ENCODE results near the gene SLC25A25. TPM values are rescaled to one million over a fixed set of nuclear protein-coding genes. Genes with fewer than 3 reads are reported as not detected.

SLC25A25 gene
- total RNA-seq, 1 donor from 2014 or later = 16.8 TPM

- no peaks in the 10 kb centered on the region for H3K9me3 Mint-ChIP-seq
- no peaks in the 10 kb centered on the region for H3K36me3 Mint-ChIP-seq (ENCODE audit: low read depth)
- no peak for DNase-seq (ENCODE audit: low read depth, low spot score)
- peaks cover 14% of the 10 kb centered on the region for H3K4me1 Mint-ChIP-seq
- TF ChIP-seq CTCF (conservative IDR thresholded peaks at IDR 0.05) = no peak
- no peaks in the 10 kb centered on the region for H3K27me3 Mint-ChIP-seq (ENCODE audit: low read depth)
- no peak overlapping the region for H3K4me3 Mint-ChIP-seq
- H3K27ac Mint-ChIP-seq (ENCODE audit: unreplicated experiment) = no peak overlapping the region
These were observed 74.6 kb downstream of the SLC25A25 start for GRCh38 chr9:128142596-128142995.

DNA sequence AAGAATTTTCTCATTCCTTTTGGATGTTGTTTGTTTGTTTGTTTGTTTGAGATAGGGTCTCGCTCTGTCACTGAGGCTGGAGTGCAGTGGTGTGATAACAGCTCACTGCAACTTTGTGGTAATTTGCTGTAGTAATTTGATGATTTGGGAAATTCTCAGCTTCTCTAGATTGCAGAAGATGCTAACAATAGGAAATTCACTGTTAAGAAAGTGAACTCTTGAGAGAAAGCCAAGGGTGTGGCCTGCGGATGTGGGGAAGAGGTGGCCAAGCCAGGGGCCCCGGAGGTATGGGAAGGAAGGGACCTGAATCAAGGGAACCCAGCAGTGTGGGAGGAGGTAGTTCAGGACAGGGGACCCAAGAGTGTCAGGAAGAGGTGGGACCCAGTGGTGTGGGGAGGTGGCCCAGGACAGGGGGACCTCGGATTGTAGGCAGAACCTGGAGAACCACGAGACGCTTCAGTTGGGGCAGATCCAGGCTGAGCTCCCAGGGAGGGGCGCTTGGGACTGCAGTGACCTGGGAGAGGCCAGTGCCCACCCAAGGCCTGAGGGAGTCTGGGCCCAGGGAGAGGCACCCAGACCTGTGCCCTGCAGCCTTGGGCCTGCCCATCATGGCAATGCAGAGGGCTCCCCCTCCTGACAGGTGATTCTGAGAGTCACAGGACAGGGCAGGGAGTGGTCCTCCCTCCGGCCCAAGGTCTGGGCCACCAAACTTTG is 75.7 kb downstream of the SLC25A25 start:
- no peak for DNase-seq (ENCODE audit: low read depth, low spot score)
- Mint-ChIP-seq H3K4me1 (peaks cover 14% of the 10 kb centered on the region), H3K27ac (ENCODE audit: unreplicated experiment) (no peak overlapping the region), H3K27me3 (ENCODE audit: low read depth) (no peaks in the 10 kb centered on the region), H3K36me3 (ENCODE audit: low read depth) (no peaks in the 10 kb centered on the region), H3K4me3 (no peak overlapping the region), H3K9me3 (no peaks in the 10 kb centered on the region)
- no peak for TF ChIP-seq CTCF (conservative IDR thresholded peaks at IDR 0.05)

DNA sequence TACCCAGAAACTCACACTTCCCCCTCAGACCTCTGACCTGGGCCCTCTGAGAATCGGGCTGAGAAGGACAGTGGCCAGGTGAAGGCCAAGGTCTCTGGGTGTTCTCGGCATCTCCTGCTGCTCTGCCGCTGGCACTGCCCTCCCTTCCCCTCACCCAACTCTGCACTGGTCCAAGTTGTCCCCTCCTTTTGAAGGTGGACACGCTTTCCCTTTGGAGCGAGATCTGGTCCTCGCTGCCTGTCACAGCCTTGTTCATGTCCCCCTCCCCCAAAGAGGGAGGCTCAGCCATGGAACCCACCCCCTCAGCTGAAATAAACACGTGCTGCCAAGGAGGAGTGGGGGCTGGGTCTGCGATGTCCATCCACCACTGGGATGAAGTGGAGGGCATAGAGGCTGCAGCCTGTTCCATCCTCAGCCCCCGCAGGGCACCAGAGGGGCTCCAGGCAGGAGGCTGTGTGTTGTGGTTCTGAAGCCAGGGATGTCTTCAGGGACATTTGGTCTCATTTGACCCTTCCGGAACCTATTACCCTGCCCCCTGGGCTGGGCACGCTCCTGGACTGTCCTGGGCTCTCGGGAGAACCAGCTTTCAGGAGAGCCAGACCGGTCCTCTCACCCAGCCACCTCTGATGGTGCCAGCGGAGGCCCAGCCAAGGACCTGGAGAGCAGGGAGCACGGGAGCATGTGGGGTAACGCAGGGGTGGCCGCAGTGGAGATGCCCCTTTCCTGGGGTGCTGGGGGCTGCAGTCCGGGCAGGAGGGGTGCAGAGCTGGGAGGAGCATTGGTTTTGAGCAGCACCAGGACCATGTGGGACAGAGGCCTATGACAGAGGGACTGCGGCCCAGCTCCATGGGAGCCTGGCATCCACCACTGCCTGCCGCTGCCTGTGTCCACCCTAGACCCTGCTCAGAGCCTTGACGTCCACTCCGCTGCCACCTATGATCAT is 76.5 kb downstream of the SLC25A25 start:
- Mint-ChIP-seq H3K9me3 (no peaks in the 10 kb centered on the region), H3K4me3 (no peak overlapping the region), H3K27me3 (ENCODE audit: low read depth) (no peaks in the 10 kb centered on the region), H3K36me3 (ENCODE audit: low read depth) (no peaks in the 10 kb centered on the region), H3K27ac (ENCODE audit: unreplicated experiment) (no peak overlapping the region), H3K4me1 (peaks cover 20% of the 10 kb centered on the region)
- TF ChIP-seq CTCF (conservative IDR thresholded peaks at IDR 0.05) = no peak
- DNase-seq (ENCODE audit: low read depth, low spot score) = no peak

DNA sequence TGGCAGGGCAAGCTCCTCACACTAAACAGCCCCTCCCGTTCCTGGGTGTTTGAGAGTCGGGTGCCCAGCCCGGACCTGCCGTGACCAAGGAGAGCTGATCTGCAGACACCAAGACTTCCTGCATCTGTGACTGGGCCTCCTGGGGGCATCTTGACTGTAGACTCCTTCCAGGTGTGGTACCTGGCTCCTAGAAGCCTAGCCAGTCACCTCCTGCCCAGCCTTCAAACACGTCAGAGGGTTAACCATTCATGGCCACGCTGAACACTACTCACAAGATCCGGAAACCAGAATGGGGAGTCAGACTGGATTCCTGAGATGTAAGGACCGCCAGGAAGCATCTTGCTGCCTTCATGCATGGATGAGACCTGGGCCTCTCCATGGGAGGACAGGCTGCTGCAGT is 77.5 kb downstream of the SLC25A25 start:
- Mint-ChIP-seq H3K4me3 (no peak overlapping the region), H3K27ac (ENCODE audit: unreplicated experiment) (no peak overlapping the region), H3K9me3 (no peaks in the 10 kb centered on the region), H3K36me3 (ENCODE audit: low read depth) (no peaks in the 10 kb centered on the region), H3K4me1 (peaks cover 15% of the 10 kb centered on the region), H3K27me3 (ENCODE audit: low read depth) (no peaks in the 10 kb centered on the region)
- TF ChIP-seq CTCF (conservative IDR thresholded peaks at IDR 0.05) = no peak
- DNase-seq (ENCODE audit: low read depth, low spot score) = no peak

DNA sequence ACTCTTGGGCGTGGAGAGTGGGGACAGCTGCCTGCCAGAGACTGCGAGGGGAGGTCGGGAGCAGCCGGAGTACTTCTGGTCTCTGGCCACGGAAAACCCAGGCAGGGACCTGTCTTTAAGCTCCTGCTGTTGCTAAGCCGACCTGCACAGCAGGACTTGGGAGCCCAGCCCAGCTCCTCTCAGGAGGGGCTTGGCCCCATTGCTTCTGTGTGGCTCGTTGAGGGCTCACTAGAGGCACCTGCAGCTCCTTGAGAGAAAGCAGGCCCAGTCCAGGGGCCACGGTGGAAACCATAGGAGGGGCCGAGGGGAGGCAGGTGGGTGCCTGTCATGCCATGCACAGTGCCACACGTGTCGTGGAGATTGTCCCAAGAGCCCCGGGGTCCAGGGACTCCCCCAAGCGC is 77.9 kb downstream of the SLC25A25 start:
- Mint-ChIP-seq H3K9me3 (no peaks in the 10 kb centered on the region), H3K27me3 (ENCODE audit: low read depth) (no peaks in the 10 kb centered on the region), H3K27ac (ENCODE audit: unreplicated experiment) (no peak overlapping the region), H3K4me3 (no peak overlapping the region), H3K36me3 (ENCODE audit: low read depth) (no peaks in the 10 kb centered on the region), H3K4me1 (peaks cover 14% of the 10 kb centered on the region)
- no peak for DNase-seq (ENCODE audit: low read depth, low spot score)
- TF ChIP-seq CTCF (conservative IDR thresholded peaks at IDR 0.05) = no peak

Measured in neural crest cell (in vitro differentiated cells).